GM23338 (cell line): ENCODE measurements around the gene SMOC1. TPM values are rescaled to one million over a fixed set of nuclear protein-coding genes. Genes with fewer than 3 reads are reported as not detected.
A peak's percentile ranks its signal among the peaks of the same experiment; 100 is the strongest.

Experiments used
- ATAC-seq: fragments of 200-7000 bp; cut with Tn5 transposase; 3 replicates; pipeline ENCODE4 v1.9.1; 2020
- DNase-seq: peaks from one replicate; pipeline ENCODE4 v3.0.0-alpha.2; 2015; ENCODE audit warnings: low spot score
- H2AFZ ChIP-seq: fragments of 200-600 bp; sonication (generic); 2 replicates; pipeline ENCODE4 v1.8.0; 2016; ENCODE audit warnings: antibody characterized with exemption, mild to moderate bottlenecking, moderate library complexity
- H3F3A ChIP-seq: fragments of 200-600 bp; sonication (generic); replicated peaks from 2 replicates; pipeline ENCODE4 v1.8.0; 2017; ENCODE audit warnings: antibody characterized with exemption, mixed run types, low read depth
- H3K27ac ChIP-seq: fragments of 200-600 bp; sonication (generic); 2 replicates; pipeline ENCODE4 v1.6.1; 2016; ENCODE audit warnings: low read depth
- H3K27me3 ChIP-seq: fragments of 200-600 bp; sonication (generic); 2 replicates; pipeline ENCODE4 v1.8.0; 2016; ENCODE audit warnings: mild to moderate bottlenecking, mixed run types, moderate library complexity; ENCODE audit not compliant: insufficient read depth
- H3K36me3 ChIP-seq: fragments of 200-600 bp; sonication (generic); 2 replicates; pipeline ENCODE4 v1.8.0; 2016; ENCODE audit warnings: mild to moderate bottlenecking; ENCODE audit not compliant: insufficient read depth
- H3K4me1 ChIP-seq: fragments of 200-600 bp; sonication (generic); 2 replicates; pipeline ENCODE4 v1.8.0; 2016; ENCODE audit warnings: mild to moderate bottlenecking, moderate library complexity; ENCODE audit not compliant: insufficient read depth
- H3K4me2 ChIP-seq: fragments of 200-600 bp; sonication (generic); 2 replicates; pipeline ENCODE4 v1.7.1; 2017; ENCODE audit warnings: mixed run types
- H3K4me3 ChIP-seq: fragments of 200-600 bp; sonication (generic); 2 replicates; pipeline ENCODE4 v1.6.1; 2016; ENCODE audit warnings: mixed run types
- H3K79me2 ChIP-seq: fragments of 200-600 bp; sonication (generic); replicated peaks from 2 replicates; pipeline ENCODE4 v1.8.0; 2017; ENCODE audit warnings: mild to moderate bottlenecking; ENCODE audit not compliant: insufficient read depth
- H3K9me2 ChIP-seq: fragments of 200-600 bp; sonication (generic); 2 replicates; pipeline ENCODE4 v1.8.0; 2017; ENCODE audit not compliant: insufficient read depth
- H4K20me1 ChIP-seq: fragments of 200-600 bp; sonication (generic); replicated peaks from 2 replicates; pipeline ENCODE4 v1.8.0; 2017; ENCODE audit warnings: mild to moderate bottlenecking; ENCODE audit not compliant: insufficient read depth
- H3K27ac Mint-ChIP-seq: 2 replicates; pipeline ENCODE4 v1.8.0; 2020; ENCODE audit warnings: inconsistent platforms, mild to moderate bottlenecking, moderate library complexity, mixed read lengths
- H3K27me3 Mint-ChIP-seq: 3 replicates; pipeline ENCODE4 v1.8.0; 2022; ENCODE audit warnings: low read depth, mild to moderate bottlenecking, moderate library complexity, mixed read lengths, inconsistent platforms; ENCODE audit not compliant: insufficient read depth, poor library complexity
- H3K36me3 Mint-ChIP-seq: 3 replicates; pipeline ENCODE4 v1.8.0; 2021; ENCODE audit warnings: low read depth, mild to moderate bottlenecking, inconsistent platforms, moderate library complexity, mixed read lengths
- H3K4me1 Mint-ChIP-seq: 3 replicates; pipeline ENCODE4 v1.8.0; 2020; ENCODE audit warnings: mild to moderate bottlenecking, inconsistent platforms, mixed read lengths
- H3K4me3 Mint-ChIP-seq: 3 replicates; pipeline ENCODE4 v1.8.0; 2021; ENCODE audit warnings: moderate library complexity, mild to moderate bottlenecking, inconsistent platforms, mixed read lengths
- H3K9me3 Mint-ChIP-seq: 3 replicates; pipeline ENCODE4 v1.8.0; 2020; ENCODE audit warnings: moderate library complexity, mild to moderate bottlenecking, inconsistent platforms, mixed read lengths
- CREB1 ChIP-seq: fragments of 250-450 bp; sonication (Bioruptor Pico); IDR thresholded peaks from 2 replicates; pipeline ENCODE4 v1.5.0; 2020; ENCODE audit warnings: low read depth, mild to moderate bottlenecking, moderate library complexity
- EZH2 ChIP-seq: fragments of 200-600 bp; sonication (generic); IDR thresholded peaks from one replicate; pipeline ENCODE4 v1.8.0; 2017; ENCODE audit warnings: antibody characterized with exemption, mild to moderate bottlenecking, low read depth; ENCODE audit not compliant: unreplicated experiment
- EZH2phosphoT487 ChIP-seq: fragments of 200-600 bp; sonication (generic); IDR thresholded peaks from one replicate; pipeline ENCODE4 v1.8.1; 2018; ENCODE audit warnings: antibody characterized with exemption; ENCODE audit not compliant: unreplicated experiment
- NANOG ChIP-seq: IDR thresholded peaks from 2 replicates; pipeline ENCODE4 v1.6.1; 2016; ENCODE audit warnings: antibody characterized with exemption, borderline replicate concordance
- POLR2AphosphoS5 ChIP-seq: IDR thresholded peaks from 2 replicates; pipeline ENCODE4 v1.6.1; 2016; ENCODE audit warnings: antibody characterized with exemption, low read depth
- STAT1 ChIP-seq: IDR thresholded peaks from one replicate; pipeline ENCODE4 v1.6.1; 2016; ENCODE audit warnings: antibody characterized with exemption; ENCODE audit not compliant: unreplicated experiment
- ZNF114 ChIP-seq: fragments of 250-450 bp; sonication (Bioruptor Pico); IDR thresholded peaks from 2 replicates; pipeline ENCODE4 v1.5.0; 2020; ENCODE audit warnings: mild to moderate bottlenecking, moderate library complexity
- ZNF331 ChIP-seq: fragments of 250-450 bp; sonication (Bioruptor Pico); IDR thresholded peaks from 2 replicates; pipeline ENCODE4 v1.5.0; 2020; ENCODE audit warnings: low read depth, mild to moderate bottlenecking, moderate library complexity
- polyA plus RNA-seq: library from polyadenylated mRNA; unstranded; fragments of >200 nt; fragmentation: Nextera tagmentation; extraction: Ambion mirVana; gene quantifications from 2 replicates; pipeline ENCODE4 v1.2.1, GENCODE V29; 2016
- total RNA-seq: library from RNA; depleted of rRNA; stranded (reverse); fragments of >200 nt; shearing (Covaris generic); gene quantifications from 2 replicates; pipeline ENCODE4 v1.2.3, GENCODE V29; 2014
- TF ChIP-seq, protein P1 (sequence below), 2 experiments: fragments of 200-600 bp in 1 of 2; sonication (generic) in 1 of 2; conservative IDR thresholded peaks; 2 replicates each; pipeline versions ENCODE4 v1.5.1 to v1.6.1; 2016 to 2017; ENCODE audit warnings: antibody characterized with exemption in 2 of 2, low read depth in 2 of 2, mild to moderate bottlenecking in 2 of 2, moderate library complexity in 1 of 2
- TF ChIP-seq, protein P2 (sequence below): IDR thresholded peaks from one replicate; pipeline ENCODE4 v1.6.1; 2018; ENCODE audit warnings: antibody characterized with exemption; ENCODE audit not compliant: unreplicated experiment
- TF ChIP-seq, protein P3 (sequence below): IDR thresholded peaks from 2 replicates; pipeline ENCODE4 v1.6.1; 2016; ENCODE audit warnings: antibody characterized with exemption

The SMOC1 gene
- total and polyA plus RNA-seq, 2 experiments from 2014 or later: 0.79 to 1.6 TPM

DNA sequence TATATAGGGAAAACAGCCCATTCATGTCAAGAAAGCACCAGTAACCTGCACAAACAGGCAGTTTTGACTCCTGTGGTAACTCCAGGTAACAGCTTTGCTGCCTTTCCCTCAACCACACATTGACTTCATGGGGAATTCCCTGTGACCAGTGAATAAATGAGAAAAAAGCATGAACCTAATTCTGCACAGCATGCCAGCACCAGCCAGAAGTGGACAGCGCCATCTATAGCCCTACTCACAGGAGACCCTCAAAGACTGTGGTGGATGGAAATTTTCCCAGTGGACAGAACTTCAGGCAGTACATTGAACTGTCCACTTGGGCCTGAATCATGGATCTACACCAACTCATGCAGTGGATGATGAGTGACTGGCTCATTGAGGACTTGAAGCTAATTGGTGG, 157.4 kb downstream of the SMOC1 start (continued):
- TF ChIP-seq, protein P1, sequence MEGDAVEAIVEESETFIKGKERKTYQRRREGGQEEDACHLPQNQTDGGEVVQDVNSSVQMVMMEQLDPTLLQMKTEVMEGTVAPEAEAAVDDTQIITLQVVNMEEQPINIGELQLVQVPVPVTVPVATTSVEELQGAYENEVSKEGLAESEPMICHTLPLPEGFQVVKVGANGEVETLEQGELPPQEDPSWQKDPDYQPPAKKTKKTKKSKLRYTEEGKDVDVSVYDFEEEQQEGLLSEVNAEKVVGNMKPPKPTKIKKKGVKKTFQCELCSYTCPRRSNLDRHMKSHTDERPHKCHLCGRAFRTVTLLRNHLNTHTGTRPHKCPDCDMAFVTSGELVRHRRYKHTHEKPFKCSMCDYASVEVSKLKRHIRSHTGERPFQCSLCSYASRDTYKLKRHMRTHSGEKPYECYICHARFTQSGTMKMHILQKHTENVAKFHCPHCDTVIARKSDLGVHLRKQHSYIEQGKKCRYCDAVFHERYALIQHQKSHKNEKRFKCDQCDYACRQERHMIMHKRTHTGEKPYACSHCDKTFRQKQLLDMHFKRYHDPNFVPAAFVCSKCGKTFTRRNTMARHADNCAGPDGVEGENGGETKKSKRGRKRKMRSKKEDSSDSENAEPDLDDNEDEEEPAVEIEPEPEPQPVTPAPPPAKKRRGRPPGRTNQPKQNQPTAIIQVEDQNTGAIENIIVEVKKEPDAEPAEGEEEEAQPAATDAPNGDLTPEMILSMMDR (conservative IDR thresholded peaks at IDR 0.05; ENCODE audit: low read depth in 2 of 2): peak; percentile 44 to 76
- no peak for TF ChIP-seq ZNF331 (CRISPR knock-in tag)
- TF ChIP-seq, protein P2, sequence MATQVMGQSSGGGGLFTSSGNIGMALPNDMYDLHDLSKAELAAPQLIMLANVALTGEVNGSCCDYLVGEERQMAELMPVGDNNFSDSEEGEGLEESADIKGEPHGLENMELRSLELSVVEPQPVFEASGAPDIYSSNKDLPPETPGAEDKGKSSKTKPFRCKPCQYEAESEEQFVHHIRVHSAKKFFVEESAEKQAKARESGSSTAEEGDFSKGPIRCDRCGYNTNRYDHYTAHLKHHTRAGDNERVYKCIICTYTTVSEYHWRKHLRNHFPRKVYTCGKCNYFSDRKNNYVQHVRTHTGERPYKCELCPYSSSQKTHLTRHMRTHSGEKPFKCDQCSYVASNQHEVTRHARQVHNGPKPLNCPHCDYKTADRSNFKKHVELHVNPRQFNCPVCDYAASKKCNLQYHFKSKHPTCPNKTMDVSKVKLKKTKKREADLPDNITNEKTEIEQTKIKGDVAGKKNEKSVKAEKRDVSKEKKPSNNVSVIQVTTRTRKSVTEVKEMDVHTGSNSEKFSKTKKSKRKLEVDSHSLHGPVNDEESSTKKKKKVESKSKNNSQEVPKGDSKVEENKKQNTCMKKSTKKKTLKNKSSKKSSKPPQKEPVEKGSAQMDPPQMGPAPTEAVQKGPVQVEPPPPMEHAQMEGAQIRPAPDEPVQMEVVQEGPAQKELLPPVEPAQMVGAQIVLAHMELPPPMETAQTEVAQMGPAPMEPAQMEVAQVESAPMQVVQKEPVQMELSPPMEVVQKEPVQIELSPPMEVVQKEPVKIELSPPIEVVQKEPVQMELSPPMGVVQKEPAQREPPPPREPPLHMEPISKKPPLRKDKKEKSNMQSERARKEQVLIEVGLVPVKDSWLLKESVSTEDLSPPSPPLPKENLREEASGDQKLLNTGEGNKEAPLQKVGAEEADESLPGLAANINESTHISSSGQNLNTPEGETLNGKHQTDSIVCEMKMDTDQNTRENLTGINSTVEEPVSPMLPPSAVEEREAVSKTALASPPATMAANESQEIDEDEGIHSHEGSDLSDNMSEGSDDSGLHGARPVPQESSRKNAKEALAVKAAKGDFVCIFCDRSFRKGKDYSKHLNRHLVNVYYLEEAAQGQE: peak; percentile 66
- no peak for TF ChIP-seq ZNF114 (CRISPR knock-in tag)

DNA sequence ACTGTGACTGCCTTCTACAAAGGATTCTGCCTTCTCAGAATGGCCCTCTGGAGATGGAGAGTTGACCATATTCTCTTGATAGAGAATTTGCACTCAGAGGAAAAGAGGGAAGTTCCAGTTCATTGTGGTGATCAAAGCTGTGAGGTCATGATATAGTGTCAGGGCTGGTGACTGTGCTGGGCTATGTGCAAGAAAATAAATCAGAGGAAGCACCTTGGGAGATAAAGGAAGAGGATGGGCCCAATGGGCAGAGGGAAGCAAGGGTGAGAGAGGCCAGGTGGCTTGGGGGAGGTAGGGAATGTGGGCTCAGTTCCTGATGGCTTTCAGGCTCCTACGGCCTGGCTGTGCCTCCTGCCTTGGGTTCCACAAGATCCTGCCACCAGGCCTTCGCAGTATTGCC, 163.8 kb downstream of the SMOC1 start:
- no peaks in the 10 kb centered on the region for H3K27me3 ChIP-seq
- no peak overlapping the region for H2AFZ ChIP-seq
- H4K20me1 ChIP-seq: no peaks in the 10 kb centered on the region
- ATAC-seq (no peak), DNase-seq (no peak)
- no peaks in the 10 kb centered on the region for H3K36me3 Mint-ChIP-seq
- peaks cover 5% of the 10 kb centered on the region; the same call in 1 of the 2 replicates for H3K9me2 ChIP-seq
- no peaks in the 10 kb centered on the region for H3F3A ChIP-seq
- H3K36me3 ChIP-seq: no peaks in the 10 kb centered on the region
- no peak overlapping the region for H3K27ac Mint-ChIP-seq
- no peaks in the 10 kb centered on the region for H3K4me1 ChIP-seq
- no peak overlapping the region for H3K4me3 ChIP-seq
- no peaks in the 10 kb centered on the region for H3K79me2 ChIP-seq
- TF ChIP-seq EZH2 (no peak), POLR2AphosphoS5 (no peak), NANOG (no peak), CREB1 (CRISPR knock-in tag) (no peak), EZH2phosphoT487 (no peak), ZNF114 (CRISPR knock-in tag) (no peak), STAT1 (no peak)
- TF ChIP-seq, protein P3, sequence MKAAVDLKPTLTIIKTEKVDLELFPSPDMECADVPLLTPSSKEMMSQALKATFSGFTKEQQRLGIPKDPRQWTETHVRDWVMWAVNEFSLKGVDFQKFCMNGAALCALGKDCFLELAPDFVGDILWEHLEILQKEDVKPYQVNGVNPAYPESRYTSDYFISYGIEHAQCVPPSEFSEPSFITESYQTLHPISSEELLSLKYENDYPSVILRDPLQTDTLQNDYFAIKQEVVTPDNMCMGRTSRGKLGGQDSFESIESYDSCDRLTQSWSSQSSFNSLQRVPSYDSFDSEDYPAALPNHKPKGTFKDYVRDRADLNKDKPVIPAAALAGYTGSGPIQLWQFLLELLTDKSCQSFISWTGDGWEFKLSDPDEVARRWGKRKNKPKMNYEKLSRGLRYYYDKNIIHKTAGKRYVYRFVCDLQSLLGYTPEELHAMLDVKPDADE: no peak
- H3K4me2 ChIP-seq: no peak overlapping the region
- no peak overlapping the region for H3K4me3 Mint-ChIP-seq
- H3K4me1 Mint-ChIP-seq: 0 out of 3 replicates have a peak, but pooled peaks cover 2% of the 10 kb centered on the region
- H3K27me3 Mint-ChIP-seq: peaks cover 3% of the 10 kb centered on the region
- H3K27ac ChIP-seq: no peak overlapping the region
- H3K9me3 Mint-ChIP-seq: no peaks in the 10 kb centered on the region
